GM19463 (cell line): Measurements from ENCODE around the gene HOXA3.

ENCODE experiments used
- ATAC-seq: cut with Tn5 transposase; IDR thresholded peaks from one replicate; pipeline ENCODE4 v1.9.1; 2021; ENCODE audit warnings: mild to moderate bottlenecking, moderate library complexity; ENCODE audit not compliant: unreplicated experiment

HOXA3 gene

GRCh38 chr7:27168265-27168947 is 16.0 kb upstream of the HOXA3 start:
- no peak for ATAC-seq

- ATAC-seq, result no peak
Measured at GRCh38 chr7:27167916-27168264, 15.5 kb upstream of the HOXA3 start.

GRCh38 chr7:27166531-27167505 is 14.4 kb upstream of the HOXA3 start:
- no peak for ATAC-seq

GRCh38 chr7:27165996-27166530 is 13.7 kb upstream of the HOXA3 start:
- ATAC-seq, result no peak

GRCh38 chr7:27165089-27165995 is 13.0 kb upstream of the HOXA3 start, which contains the start of gene HOXA9:
TSS of gene HOXA9 (minus strand) at chr7:27165537. CDS start at chr7:27165457, 80 bp downstream.
- ATAC-seq, result no peak

GRCh38 chr7:27164367-27165088 is 12.1 kb upstream of the HOXA3 start:
- ATAC-seq, result no peak

GRCh38 chr7:27164045-27164366 is 11.6 kb upstream of the HOXA3 start:
- ATAC-seq, result no peak

GRCh38 chr7:27163288-27164044 is 11.1 kb upstream of the HOXA3 start:
- ATAC-seq, result no peak

GRCh38 chr7:27162561-27163287 is 10.3 kb upstream of the HOXA3 start:
- no peak for ATAC-seq

GRCh38 chr7:27161721-27162560 is 9.6 kb upstream of the HOXA3 start:
- ATAC-seq, result no peak

- no peak for ATAC-seq
Measured at GRCh38 chr7:27161214-27161720, 8.9 kb upstream of the HOXA3 start.

- ATAC-seq, result peak; percentile 62
Measured at GRCh38 chr7:27160546-27161213, 8.3 kb upstream of the HOXA3 start.

GRCh38 chr7:27160145-27160545 is 7.8 kb upstream of the HOXA3 start:
- ATAC-seq, result no peak

GRCh38 chr7:27159266-27160144 is 7.1 kb upstream of the HOXA3 start:
- no peak for ATAC-seq

GRCh38 chr7:27158436-27159265 is 6.3 kb upstream of the HOXA3 start:
- ATAC-seq, result no peak
